ENCODE results near the gene GALNT8.

Gene GALNT8

GRCh38 chr12:4796694-4797482, 76.7 kb downstream of the GALNT8 start:
- no peak overlapping the region for H3K4me3 ChIP-seq (ENCODE audit: low read depth, low read length)
- TF ChIP-seq CTCF (IDR thresholded peaks at IDR 0.05; ENCODE audit: low read depth, low read length): no peak

GRCh38 chr12:4800555-4800954, 80.4 kb downstream of the GALNT8 start:
- H3K4me3 ChIP-seq (ENCODE audit: low read depth, low read length): no peak overlapping the region
- no peak for TF ChIP-seq CTCF (IDR thresholded peaks at IDR 0.05; ENCODE audit: low read depth, low read length)

GRCh38 chr12:4802841-4803240, 82.6 kb downstream of the GALNT8 start:
- no peak for TF ChIP-seq CTCF (IDR thresholded peaks at IDR 0.05; ENCODE audit: low read depth, low read length)

GRCh38 chr12:4806439-4807115, 86.4 kb downstream of the GALNT8 start:
- TF ChIP-seq CTCF (IDR thresholded peaks at IDR 0.05; ENCODE audit: low read depth, low read length): no peak

More at GRCh38 chr12:4802841-4803240, 82.6 kb downstream of the GALNT8 start:
- H3K4me3 ChIP-seq (ENCODE audit: low read depth, low read length): no peak overlapping the region

GRCh38 chr12:4807116-4807783, 87.0 kb downstream of the GALNT8 start:
- no peak overlapping the region for H3K4me3 ChIP-seq (ENCODE audit: low read depth, low read length)
- no peak for TF ChIP-seq CTCF (IDR thresholded peaks at IDR 0.05; ENCODE audit: low read depth, low read length)

More at GRCh38 chr12:4806439-4807115, 86.4 kb downstream of the GALNT8 start:
- no peak overlapping the region for H3K4me3 ChIP-seq (ENCODE audit: low read depth, low read length)

GRCh38 chr12:4807813-4808212, 87.6 kb downstream of the GALNT8 start:
- H3K4me3 ChIP-seq (ENCODE audit: low read depth, low read length): no peak overlapping the region
- no peak for TF ChIP-seq CTCF (IDR thresholded peaks at IDR 0.05; ENCODE audit: low read depth, low read length)
